ENCODE results near the gene VPS25. TPM values are rescaled to one million over a fixed set of nuclear protein-coding genes. Genes with fewer than 3 reads are reported as not detected.

VPS25 gene
- total and polyA plus RNA-seq, 9 of the 15 experiments (the other 6 are each of a cell fraction or from before 2014, with no cell fraction given) = 123 to 352 (median 180) TPM

GRCh38 chr17:42775534-42776098, 2.4 kb downstream of the VPS25 start (continued):
- TF ChIP-seq E2F1 (CRISPR knock-in tag; IDR thresholded peaks at IDR 0.05) (no peak), CBFB (CRISPR knock-in tag; IDR thresholded peaks at IDR 0.05) (no peak), SOX6 (IDR thresholded peaks at IDR 0.05) (peak; percentile 91), ZNF444 (CRISPR knock-in tag; IDR thresholded peaks at IDR 0.05) (peak; percentile 30; the same call in 1 of the 2 replicates), ZNF3 (CRISPR knock-in tag; IDR thresholded peaks at IDR 0.05) (no peak), ARID3B (CRISPR knock-in tag; IDR thresholded peaks at IDR 0.05; ENCODE audit: borderline replicate concordance) (no peak), SMARCE1 (IDR thresholded peaks at IDR 0.05) (peak; percentile 27; the same call in 1 of the 2 replicates), PRDM10 (IDR thresholded peaks at IDR 0.05; ENCODE audit: partially characterized antibody) (peak; percentile 68), MITF (IDR thresholded peaks at IDR 0.05) (no peak), SUPT5H (IDR thresholded peaks at IDR 0.05) (no peak), RNF2 (IDR thresholded peaks at IDR 0.05) (peak; percentile 90), SPI1 (IDR thresholded peaks at IDR 0.05; ENCODE audit: borderline replicate concordance, low read depth, low read length) (peak; percentile 100), MEF2A (IDR thresholded peaks at IDR 0.05; ENCODE audit: control insufficient read depth, low read depth, low read length) (peak; percentile 73; the same call in 1 of the 2 replicates), TCF3 (CRISPR knock-in tag; IDR thresholded peaks at IDR 0.05) (peak; percentile 78), BACH1 (tag; IDR thresholded peaks at IDR 0.05) (peak; percentile 55; the same call in 1 of the 2 replicates), NCOR1 (IDR thresholded peaks at IDR 0.05) (peak; percentile 83), ZMIZ1 (IDR thresholded peaks at IDR 0.05; ENCODE audit: low read depth in 2 of 2, low read length in 2 of 2) (peak in 1 of 2 experiments; percentile 32; a peak in 1 of 4 replicates), TAL1 (IDR thresholded peaks at IDR 0.05) (peak; percentile 70)
